Raji (cell line): Measurements from ENCODE around the gene ARHGAP10.

Experiments
- POLR2A ChIP-seq: IDR thresholded peaks from 2 replicates; pipeline ENCODE4 v1.6.1; 2011; ENCODE audit warnings: low read depth, low read length, control low read depth; ENCODE audit not compliant: insufficient read depth

Gene ARHGAP10

DNA sequence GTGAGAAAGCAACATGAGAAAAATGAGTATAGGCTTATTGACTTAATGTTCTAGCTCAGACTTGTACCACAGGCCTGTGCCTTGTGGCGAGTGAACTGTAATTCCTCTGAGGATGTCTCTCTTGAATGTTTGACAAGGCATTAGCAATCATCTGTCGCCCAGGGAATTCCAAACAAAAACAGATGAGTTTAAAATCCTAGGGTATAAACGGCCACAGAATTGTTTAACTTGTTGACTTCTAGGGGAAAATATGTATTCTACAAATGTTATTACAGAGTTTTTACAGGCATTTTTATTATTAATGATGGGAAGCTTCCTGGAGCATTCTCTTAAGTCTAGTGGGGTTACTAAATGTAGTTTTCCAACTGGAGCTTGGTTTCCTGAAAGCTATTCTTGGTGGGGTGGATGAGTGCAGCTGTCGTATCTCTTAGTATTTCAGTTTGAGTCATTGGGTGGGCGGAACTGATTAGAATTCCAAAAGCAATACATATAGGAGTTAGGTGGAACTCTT, 40.6 kb downstream of the ARHGAP10 start:
- TF ChIP-seq POLR2A: no peak

DNA sequence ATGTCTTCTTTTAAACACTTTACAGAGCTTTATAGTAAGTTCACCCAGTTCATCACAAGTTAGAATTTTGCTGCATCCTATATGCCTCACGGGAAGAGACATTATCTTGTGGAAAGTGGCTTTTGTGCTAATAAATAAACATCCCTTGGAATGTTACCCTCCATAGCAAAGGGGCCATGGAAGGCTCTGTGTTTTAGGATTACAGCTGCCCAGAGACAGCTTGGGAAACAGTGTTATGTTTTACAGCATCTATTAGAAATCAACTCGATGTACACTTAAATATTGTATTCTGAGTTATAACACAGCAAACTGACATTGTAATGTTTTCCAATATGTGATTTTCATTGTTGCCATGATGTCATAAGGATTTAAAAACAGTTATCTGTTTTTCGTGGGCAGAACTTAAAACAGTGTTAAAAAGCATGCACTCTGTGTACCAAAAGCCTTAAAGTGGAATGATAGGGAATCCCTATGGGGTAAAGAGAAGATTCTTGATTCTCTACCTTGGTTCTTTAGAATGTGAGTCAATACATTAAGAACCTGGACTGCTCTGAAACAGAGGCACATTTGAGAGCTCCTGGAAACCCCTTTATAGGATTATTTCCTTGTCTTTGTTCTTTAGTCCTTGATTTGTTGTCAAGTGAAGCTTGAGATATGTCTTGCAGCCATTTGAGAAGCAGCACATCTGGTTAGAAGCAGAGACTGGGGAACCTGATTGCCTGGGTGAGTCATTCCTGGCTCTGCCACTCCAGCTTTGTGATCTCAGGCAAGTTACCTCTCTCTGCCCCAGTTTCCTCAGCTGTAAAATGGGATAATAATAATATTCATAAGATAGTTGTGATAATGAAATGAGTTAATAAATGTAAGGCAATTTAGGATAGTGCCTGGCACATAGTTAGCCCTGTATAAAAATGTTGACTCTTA, 41.6 kb downstream of the ARHGAP10 start:
- TF ChIP-seq POLR2A: no peak

DNA sequence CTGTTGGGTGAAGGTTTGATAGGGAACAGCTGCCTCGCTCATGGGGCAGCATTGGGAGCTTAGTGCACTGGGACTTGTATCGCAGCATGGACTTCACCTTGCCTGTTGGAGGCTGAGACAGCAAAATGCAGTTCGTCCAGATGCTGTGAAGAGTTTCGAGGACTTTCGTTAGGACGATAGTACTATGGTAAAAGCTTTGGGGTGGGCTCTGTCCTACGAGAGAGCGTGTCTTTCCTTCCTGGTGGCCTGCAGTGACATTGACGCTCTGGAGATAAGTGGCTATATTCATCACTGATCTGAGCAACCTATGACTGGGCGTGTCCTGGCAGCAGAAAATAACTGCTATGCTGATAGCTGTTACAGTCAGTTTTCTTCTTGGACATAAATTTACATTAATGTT, 44.8 kb downstream of the ARHGAP10 start:
- no peak for TF ChIP-seq POLR2A

DNA sequence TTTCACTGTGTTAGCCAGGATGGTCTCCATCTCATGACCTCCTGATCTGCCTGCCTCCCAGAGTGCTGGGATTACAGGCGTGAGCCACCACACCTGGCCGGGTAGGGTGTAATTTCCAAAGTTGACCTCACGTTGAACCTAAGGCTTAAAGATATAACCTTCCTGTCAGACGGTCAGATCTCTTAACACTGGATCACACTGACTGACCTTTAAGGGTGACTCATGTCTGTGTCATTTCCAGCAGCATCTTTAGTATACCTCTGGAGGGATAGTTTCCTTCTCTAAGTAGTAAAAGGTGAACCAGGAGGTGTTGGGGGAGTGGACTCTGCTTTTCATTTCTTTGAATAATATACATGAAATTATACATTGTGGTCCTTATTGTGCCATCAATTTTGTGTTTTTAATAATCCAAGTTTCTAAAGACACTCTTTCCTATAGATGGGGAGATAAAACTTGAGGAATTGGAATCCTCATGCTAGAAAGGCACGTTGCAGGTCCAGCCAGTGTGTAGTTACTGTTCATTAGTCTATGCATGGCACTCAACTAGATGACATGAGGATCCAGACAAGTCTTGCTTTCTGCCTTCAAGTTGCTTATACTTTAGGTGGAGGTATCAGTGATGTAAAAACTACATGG, 45.7 kb downstream of the ARHGAP10 start:
- TF ChIP-seq POLR2A: no peak

DNA sequence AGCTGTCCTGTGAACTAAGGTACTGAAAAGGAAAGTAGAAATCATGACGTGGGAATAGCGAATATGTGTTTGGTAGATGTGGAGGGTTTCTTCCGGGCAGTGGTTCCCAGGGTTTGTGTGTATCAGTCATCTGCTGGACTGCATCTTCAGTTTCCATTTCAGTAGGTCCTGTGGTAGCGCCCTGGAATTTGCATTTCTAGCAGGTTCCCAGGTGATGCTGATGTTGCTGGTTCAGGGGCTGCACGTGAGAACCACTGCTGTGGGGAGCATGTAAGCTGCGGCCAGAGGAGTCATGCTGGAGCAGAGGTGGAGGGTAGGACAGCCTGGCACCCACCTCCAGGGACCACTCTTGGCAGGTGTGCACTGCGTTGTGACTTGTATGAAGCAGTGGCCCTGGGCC, 47.1 kb downstream of the ARHGAP10 start:
- no peak for TF ChIP-seq POLR2A

DNA sequence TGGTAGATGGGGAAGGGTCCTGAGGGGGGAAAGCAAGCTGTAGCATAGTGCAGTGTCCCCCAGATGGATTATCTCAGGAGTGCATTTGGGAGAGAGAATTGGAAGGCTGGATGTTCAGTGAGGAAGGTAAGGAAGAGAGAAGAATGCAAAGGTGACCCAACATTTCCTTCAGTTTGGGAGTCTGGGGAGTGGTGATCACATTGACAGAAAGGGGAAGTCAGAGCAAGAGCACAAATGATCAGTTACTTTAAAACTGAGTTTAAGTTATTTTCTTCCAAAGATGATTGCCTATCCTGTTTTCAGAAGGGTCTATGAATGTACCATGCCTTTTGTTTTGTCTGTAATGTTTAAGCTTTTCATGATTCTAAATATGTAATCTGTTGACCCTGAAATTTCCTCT, 47.6 kb downstream of the ARHGAP10 start:
- TF ChIP-seq POLR2A: no peak

DNA sequence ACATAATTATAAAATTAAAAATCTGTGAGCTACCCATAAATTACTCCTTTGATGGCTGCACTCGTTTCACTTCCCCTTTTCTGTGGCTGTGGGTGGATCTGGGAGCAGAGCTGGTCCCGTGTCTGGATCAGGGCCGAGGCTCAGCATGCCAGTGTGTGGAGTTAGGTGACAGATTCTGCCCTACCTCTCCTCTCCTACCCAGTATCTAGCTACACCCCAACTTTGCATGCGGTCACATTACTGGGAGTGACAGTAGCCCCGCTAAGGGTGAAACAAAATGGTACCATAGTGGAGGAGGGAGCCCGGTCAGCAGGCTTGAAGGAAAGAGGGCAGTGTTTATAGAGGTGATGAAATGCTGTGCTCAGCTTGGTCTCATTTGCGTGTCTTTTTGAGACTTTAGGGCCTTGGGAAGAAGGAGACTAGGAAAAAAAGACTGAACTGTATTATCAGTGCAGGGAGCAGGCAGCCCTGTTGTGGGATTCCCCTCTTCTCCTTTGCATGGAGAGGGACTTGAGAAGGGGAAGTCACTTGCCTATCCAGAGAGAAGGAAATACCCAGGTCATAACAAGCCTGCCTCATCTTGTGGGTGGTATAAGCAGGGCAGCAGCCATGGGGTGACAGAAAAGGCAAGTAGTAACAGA, 48.4 kb downstream of the ARHGAP10 start:
- TF ChIP-seq POLR2A: no peak

DNA sequence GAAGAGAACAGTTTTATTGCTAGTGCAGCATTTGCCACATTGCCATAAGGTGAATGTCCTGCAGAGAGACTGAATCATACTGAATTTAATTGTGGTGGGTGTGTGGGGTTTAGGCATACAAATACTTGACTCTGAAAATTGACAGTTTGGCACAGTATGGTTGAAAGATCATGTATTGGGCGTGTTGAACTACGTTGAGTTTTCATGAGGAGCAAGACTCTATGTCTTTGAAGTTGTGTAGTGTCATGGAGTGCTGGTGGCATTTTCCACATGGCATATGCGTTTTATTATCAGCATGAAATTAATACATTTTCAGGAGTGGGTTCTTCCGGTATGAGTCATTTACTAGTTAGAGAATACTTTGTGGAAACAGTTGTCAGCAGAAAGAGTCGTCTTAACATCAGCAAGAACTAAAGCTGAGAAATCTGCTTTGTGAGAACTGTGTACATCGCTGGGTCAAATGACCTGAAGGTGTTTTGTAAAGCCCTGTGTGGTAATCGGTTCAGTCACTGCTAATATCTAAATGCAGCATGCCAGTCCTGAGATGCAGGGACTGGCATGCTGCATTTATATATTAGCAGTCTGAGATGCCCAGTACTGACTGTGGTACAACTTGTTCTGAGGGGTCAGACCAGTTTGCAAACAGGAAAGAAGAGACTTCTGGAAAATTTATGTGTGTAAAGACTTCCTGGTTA, 50.3 kb downstream of the ARHGAP10 start:
- no peak for TF ChIP-seq POLR2A

DNA sequence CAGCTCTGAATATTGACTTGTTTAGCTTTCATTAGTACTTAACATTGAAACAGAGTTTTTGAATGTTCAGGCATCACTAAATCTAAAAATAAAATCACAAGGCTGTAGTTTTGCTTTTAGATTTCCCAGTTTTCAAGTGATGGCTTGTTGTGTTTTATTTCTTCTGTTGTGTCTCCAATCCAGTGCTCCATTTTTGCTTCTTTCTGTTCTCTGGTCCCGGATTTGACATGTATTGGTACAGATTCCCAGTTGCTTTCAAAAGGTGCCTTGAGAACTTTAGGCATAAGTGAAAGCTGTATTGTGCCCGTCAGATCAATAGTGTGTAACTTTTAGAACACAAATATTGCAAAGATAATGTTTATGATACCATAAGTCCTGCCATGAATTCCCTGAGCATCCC, 53.2 kb downstream of the ARHGAP10 start:
- TF ChIP-seq POLR2A: no peak

DNA sequence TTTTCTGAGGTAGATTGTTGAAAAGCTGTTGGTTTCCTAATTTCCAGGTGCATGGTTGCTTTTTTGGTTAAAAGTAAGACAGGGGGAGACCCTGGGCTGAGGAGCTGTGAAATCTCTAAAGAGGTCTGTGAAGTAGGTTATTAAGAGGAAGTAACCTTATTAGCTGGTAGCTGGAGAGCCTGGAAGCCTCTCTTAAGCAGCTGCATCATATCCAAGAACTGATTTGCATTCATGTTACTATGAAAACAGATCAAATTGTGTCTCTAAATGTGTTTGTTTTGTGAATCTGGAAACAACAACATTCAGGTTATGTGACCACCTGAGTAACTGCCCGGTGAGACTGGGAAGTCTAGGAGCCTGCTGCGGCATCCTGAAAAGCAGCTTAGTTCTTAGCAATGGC, 54.1 kb downstream of the ARHGAP10 start:
- no peak for TF ChIP-seq POLR2A

DNA sequence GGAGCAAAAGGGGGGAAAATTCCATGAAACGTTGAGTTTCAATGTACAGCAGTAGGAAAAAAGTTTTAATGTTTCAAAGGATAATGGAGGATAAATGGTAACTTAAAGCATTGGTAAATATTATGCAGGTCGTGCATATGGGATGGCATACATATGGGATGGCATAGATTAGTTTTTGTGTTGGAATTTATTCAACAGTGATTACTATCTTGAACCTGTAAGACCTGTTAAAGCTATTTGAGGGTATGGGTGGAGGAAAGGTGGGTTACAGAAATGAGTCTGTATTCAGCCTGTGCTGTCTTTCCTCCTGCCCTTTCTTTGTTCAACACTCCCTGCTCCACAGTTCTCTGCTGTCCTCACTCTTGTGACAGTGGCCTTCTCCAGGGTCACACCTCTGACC, 54.6 kb downstream of the ARHGAP10 start:
- no peak for TF ChIP-seq POLR2A

DNA sequence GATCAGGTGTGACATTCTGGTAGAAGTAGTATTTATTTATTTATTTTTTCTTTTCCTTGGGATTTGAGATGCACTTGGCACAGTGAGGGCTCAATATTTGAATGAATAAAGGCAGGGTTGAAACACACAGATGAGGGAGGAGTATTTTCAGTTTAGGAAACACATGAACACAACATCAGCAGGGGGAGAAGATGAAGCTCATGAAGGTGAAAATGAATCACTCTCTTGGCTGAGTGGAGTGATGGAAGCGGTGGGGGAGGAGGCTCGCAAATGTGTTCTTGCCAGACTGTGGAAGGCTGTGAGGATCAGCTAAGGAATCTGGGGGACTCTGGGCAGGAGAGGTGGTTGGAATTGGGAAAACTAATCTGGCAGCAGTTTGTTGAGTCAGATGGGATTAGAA, 55.3 kb downstream of the ARHGAP10 start:
- no peak for TF ChIP-seq POLR2A

DNA sequence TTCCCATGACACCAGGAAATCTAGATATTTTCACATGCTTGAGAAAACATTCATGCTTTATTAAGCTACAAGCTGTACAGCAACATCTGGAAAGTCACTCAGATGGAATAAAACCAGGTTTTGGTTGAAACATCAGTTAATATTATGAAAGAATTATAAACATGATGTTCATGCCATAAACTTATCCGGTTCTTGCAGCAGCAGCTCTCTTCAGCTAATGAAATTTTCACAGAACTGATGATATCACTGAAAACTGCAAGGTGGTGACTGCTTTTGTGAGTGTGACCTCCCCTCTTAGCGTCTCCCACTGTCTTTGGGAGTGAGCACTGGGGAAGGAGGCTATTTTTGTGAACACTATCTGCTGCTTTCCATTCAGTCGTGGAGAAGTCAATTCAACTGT, 56.9 kb downstream of the ARHGAP10 start:
- TF ChIP-seq POLR2A: no peak

DNA sequence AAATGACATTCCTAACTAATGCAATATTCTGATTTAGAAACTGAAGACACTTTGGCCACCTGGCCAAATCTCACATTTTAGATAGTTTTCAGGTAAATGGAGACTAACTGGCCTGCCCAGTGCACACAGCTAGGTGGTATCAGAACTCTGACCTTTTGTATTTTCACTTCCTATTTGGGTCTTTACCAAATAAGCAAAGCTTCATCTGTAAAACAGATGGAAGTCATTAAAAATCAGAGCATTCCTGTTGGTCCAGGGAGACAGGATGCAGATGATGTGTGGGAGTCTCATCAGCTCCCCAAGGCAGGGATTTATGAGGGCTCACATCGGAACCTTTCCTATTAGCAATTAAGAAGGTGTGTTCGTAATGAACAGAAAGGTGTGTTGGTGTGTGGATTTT, 57.7 kb downstream of the ARHGAP10 start:
- no peak for TF ChIP-seq POLR2A

DNA sequence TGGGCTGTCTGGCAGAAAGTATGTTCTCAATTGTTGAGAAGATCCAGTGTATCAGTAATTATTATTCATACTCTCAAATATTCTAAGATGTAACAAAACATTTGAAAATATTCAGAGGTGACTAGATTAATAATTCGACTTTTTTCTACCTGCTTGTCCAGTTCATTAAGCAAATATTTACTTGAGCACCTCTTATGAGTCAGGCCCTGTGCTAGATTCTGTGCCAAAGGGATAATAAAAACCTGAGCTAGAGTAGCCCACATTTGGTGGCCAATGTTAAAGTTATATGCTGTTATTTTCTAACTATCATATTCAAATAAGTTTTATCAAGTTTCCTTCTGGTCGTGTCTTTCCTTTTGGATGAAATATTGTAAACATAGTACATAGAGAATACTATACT, 58.5 kb downstream of the ARHGAP10 start:
- TF ChIP-seq POLR2A: no peak
